ENCODE results near the gene KNG1.

DNA sequence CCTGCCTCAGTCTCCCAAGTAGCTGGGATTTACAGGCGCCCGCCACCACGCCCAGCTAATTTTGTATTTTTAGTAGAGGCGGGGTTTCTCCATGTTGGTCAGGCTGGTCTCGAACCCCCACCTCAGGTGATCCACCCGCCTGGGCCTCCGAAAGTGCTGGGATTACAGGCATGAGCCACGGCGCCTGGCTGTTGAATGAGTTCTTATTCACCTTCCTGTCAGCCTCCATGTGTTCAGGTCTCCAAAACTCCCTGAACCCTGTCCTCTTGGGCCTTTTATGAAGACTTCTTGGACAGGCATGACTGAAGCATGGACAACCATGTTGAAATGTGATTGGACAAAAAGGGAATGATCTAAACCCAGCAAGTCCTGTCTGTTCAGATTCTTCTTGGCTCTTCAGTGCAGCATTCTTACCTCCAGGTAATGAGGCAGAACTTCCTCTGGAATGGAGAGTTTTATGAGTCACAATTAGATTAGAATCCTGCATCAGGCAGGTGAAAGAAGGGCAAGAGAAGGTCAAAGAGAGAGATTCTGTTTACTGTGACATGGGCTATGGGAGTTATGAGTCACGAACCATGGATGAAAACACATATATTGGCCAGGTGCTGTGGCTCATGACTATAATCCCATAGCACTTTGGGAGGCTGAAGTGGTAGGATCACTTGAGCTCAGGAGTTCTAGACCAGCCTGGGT is 43.1 kb downstream of the KNG1 start:
- no peak for TF ChIP-seq POLR2A (IDR thresholded peaks at IDR 0.05)
- TF ChIP-seq, protein P1, sequence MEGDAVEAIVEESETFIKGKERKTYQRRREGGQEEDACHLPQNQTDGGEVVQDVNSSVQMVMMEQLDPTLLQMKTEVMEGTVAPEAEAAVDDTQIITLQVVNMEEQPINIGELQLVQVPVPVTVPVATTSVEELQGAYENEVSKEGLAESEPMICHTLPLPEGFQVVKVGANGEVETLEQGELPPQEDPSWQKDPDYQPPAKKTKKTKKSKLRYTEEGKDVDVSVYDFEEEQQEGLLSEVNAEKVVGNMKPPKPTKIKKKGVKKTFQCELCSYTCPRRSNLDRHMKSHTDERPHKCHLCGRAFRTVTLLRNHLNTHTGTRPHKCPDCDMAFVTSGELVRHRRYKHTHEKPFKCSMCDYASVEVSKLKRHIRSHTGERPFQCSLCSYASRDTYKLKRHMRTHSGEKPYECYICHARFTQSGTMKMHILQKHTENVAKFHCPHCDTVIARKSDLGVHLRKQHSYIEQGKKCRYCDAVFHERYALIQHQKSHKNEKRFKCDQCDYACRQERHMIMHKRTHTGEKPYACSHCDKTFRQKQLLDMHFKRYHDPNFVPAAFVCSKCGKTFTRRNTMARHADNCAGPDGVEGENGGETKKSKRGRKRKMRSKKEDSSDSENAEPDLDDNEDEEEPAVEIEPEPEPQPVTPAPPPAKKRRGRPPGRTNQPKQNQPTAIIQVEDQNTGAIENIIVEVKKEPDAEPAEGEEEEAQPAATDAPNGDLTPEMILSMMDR (IDR thresholded peaks at IDR 0.05) = no peak

Measured in ovary (tissue), 3 donors.